PC-3 (cell line): Measurements from ENCODE around the gene LRP11.

ENCODE experiments used
- CTCF ChIP-seq: fragments of 300-600 bp; sonication (generic); conservative IDR thresholded peaks from 2 replicates; pipeline ENCODE4 v1.5.1; 2017; ENCODE audit warnings: antibody characterized with exemption, low read depth, mild to moderate bottlenecking, low read length
- EZH2 ChIP-seq: fragments of 300-600 bp; sonication (generic); IDR thresholded peaks from one replicate; pipeline ENCODE4 v1.6.1; 2017; ENCODE audit warnings: antibody characterized with exemption, mild to moderate bottlenecking, low read length; ENCODE audit not compliant: unreplicated experiment

GRCh38 chr6:149852881-149853280 is 11.3 kb downstream of the LRP11 start:
- TF ChIP-seq EZH2: no peak
- TF ChIP-seq CTCF: no peak
